GM12801 (cell line): ENCODE results near the gene GPR150.

Experiments used
- CTCF ChIP-seq: IDR thresholded peaks from one replicate; pipeline ENCODE4 v1.5.1; 2011; ENCODE audit warnings: control low read depth; ENCODE audit not compliant: insufficient read length; ENCODE audit errors: extremely low read depth

The GPR150 gene

GRCh38 chr5:95669985-95670384, 50.1 kb downstream of the GPR150 start:
- no peak for TF ChIP-seq CTCF

- TF ChIP-seq CTCF: no peak
Observed at GRCh38 chr5:95670568-95670967, 50.7 kb downstream of the GPR150 start.
